Measurements from ENCODE around the gene SVIL.
"Not testable (repeated sequence)": the region's sequence is repeated elsewhere in the genome, so short reads cannot be mapped to it uniquely, and the experiment has no call there.

The SVIL gene

GRCh38 chr10:29600067-29600466, 34.7 kb downstream of the SVIL start:
- no peak for DNase-seq (ENCODE audit: low spot score)

GRCh38 chr10:29598851-29599311, 35.9 kb downstream of the SVIL start:
- DNase-seq (ENCODE audit: low spot score), result peak; percentile 25

- no peak for DNase-seq (ENCODE audit: low spot score)
Observed at GRCh38 chr10:29596826-29597225, 37.9 kb downstream of the SVIL start.

DNA sequence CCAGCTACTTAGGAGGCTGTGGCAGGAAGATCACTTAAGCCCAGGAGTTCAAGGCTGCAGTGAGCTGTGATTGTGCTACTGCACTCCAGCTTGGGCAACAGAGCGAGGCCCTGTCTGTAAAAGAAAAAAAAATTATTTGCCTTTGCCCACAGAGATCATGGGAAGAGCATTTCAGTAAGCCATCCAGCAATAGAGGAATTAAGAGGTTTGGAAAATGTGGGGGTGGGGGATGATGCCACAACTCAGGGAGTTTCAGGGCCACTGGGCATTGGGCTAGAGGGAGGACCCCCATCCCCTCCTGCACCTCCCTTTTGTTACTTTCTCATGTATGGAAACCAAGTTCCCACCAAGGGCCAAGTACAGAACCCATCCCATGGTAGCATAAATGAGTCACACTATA, 38.4 kb downstream of the SVIL start:
- no peak for DNase-seq (ENCODE audit: low spot score)

DNA sequence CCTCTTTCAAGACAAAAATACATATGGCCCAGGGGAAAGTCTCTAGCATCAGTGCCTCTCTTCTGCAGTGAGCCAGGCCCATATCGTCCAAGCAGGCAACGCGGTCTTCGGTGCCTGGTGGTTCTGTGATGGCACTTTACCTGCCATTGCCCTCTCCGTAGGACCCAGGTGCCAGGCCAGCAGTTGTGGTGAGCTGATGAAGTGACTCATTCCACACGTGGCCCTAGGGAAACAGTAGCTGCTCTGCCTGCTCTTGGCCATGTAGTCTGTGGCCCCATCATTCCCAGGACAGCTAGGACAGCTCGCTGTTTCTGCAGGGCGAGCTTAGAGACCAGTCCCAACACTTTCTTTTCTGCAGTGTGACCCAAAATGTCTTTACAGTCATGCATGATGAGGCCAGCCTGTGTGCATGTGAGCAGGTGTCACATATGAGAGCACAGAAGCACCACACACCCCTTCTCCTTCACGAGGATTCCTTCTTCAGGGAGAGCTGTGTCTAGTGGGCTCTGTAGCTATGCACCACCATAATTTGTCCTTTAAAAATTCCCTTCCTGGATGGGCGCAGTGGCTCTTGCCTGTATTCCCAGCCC, 39.0 kb downstream of the SVIL start:
- DNase-seq (ENCODE audit: low spot score), result no peak

GRCh38 chr10:29595146-29595545, 39.6 kb downstream of the SVIL start:
- DNase-seq (ENCODE audit: low spot score), result no peak

GRCh38 chr10:29591651-29591968, 43.2 kb downstream of the SVIL start:
- no peak for DNase-seq (ENCODE audit: low spot score)

GRCh38 chr10:29590915-29591650, 43.7 kb downstream of the SVIL start:
- no peak for DNase-seq (ENCODE audit: low spot score)

DNA sequence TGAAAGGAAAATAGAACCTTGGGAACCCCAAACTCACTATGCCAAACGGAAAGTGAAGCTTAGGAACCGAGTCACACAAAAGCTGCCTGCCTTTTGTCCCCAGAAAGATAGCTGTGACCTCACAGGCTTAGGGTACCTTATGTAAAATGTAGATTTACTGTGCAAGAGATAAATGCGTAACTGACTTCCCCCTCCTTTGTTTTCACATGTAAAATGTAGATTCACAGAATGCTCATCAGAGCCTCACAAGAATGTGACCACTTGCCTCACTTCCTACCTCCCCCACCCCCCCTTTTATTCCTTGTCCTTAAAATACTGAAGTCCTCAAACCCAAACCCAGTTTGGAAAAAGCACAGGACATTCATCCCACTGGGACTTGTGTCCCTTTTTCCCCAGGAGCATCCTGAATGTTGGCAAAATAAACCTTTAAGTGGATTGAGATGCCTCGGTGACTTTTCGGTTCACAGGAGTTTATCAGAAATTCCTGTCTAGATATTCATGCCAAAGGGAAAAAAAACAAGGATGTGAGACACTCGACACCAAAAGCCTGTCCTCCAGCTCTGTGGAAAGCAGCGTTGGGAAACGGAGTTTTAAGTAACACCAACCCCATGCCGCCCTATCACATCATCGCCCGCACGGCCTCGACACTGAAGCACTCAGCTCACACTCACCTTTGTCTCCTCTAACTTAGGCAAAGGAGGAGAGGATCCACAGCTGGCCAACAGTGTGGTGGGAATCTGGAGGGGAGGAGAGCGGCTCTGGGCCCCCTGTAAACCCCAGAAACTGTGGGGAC, 45.9 kb downstream of the SVIL start:
- no peak for DNase-seq (ENCODE audit: low spot score)

DNA sequence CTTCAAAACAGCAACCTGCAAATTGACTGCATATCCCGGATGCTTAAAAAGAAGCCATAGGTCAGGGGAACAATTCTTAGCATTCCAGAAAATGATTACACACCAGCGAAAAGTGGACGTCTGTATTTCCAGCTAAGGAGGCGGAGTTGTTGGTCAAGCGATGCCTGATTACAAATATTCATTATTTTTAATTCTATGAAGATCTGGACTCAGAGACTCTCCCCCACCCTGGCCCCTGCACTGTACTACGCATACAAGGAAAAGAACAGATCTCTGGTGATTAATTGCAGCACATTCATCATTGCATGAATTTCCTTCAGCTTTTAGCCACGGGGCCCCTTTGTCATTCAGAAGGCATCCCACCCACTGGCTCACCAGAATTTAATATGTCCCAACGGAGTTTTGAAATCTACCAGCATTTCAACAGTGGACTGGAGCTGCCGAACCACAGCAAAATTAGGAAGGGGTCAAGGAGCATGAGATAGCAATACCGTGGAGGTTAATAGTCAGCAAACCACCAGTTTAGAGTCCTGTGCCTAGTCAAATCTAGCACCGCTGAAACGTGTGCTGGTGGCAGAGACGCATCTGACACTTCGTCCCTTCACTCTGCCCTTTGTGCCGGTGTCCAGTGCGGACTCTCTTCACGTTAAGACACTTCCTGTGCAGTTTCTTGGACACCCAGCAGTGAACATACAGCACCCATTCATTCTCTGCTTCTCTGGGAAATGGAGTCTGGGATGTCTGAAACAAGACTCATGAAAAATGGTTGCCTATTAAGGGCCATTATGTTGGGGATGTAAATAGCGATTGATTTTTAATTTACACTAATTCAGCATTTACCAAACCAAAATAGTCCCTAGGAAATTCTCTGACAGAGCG, 46.8 kb downstream of the SVIL start:
- DNase-seq (ENCODE audit: low spot score), result not testable (repeated sequence)

GRCh38 chr10:29587102-29587749, 47.5 kb downstream of the SVIL start:
- not testable (repeated sequence) for DNase-seq (ENCODE audit: low spot score)

DNA sequence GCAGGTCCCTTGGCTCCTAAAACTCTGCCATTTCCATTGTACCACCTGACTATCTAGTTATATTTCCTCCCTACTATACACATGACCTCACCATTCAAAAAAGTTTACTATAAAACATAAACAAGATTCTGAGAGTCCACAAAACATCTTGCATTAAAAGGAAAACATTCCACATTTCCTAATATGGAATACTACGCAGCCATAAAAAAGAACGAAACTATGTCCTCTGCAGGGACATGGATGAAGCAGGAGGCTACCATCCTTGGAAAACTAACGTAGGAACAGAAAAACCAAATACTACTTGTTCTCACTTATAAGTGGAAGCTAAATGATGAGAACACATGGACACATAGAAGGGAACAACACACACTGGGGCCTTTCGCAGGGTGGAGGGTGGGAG, 48.3 kb downstream of the SVIL start:
- no peak for DNase-seq (ENCODE audit: low spot score)

DNA sequence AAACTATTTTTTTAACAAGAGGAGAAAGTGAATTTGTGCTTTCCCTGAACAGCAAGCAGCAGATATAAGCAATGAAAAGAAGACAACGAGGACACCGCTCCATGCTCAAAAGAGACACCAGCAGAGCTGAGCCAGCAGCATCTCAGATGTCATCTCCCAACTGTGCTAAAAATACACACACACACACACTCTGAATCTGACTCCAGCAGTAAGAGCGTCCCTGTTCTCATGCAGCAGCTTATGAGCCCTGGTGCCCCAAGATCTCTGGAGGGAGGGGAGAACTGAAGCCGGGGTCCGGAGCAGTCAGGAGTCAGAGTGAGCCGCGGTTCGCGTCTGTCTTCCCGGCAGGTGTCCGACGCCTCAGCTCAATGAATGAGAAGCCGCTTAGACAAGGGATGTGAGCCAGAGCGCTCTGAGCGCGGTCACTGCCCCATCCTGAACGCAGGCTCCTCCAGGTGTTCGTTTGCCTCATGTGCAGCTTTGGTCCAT, 49.2 kb downstream of the SVIL start:
- no peak for DNase-seq (ENCODE audit: low spot score)

GRCh38 chr10:29584436-29584835, 50.3 kb downstream of the SVIL start:
- DNase-seq (ENCODE audit: low spot score), result no peak

DNA sequence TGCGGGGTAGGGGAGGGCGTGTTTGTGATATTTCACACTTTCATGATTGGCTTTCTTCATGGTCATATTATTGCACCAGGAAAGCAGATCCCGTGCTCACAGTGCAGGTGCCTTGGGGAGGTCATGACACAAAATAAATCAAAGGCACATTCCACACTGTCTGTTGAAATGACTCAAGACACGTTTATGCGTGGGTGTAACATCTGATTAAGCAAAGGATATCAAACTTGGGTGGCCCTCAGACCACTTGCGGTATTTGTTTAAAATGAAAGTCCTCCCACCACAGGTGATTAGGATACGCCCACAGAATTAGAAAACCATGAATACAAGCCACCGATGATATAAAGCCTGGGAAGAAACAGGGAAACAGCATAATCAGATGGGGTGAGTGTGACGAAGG, 51.1 kb downstream of the SVIL start:
- DNase-seq (ENCODE audit: low spot score), result no peak

DNA sequence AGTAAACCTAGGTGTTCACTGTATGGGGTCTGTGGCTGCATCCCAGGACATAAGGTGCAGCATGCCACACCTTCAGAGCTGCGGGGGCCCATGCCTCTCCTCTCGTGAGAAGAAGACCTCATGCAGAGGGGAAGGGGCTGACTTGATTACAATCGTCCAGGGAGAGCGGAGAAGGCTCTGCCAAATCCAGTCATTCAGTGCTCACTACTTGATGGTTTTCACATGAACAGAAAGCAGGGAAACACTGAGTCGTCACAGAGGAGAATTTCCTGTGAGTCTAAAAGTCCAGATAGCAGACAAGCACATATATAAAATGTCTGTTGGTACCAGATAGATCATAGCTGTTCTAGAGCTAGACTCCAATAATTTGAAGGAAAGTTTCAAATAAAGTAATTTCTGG, 52.0 kb downstream of the SVIL start:
- DNase-seq (ENCODE audit: low spot score), result not testable (repeated sequence)

DNA sequence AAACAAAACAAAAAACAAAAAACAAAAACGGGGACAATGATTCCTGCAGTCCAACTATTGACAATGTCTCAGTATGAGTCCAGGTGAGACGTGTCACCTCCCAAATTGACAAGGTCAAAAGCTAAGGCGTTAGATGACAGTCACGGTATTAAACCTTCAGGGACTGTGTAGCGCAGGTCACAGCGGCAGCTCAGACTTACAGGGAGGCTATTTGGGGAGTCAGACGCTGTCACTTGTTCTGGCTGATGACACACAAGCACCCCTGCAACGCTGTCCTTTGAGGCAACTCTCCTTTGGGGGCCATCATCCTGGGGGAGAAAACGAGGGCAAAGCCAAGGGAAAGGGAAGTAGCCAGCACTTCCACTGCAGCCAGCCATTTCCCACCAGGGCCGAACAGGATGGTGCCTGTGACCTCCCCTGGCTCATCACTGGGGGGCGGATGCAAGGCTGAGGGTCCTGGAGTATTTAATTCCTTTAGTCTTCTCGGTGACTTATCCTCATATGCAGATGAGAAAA, 55.3 kb downstream of the SVIL start:
- DNase-seq (ENCODE audit: low spot score), result no peak

DNA sequence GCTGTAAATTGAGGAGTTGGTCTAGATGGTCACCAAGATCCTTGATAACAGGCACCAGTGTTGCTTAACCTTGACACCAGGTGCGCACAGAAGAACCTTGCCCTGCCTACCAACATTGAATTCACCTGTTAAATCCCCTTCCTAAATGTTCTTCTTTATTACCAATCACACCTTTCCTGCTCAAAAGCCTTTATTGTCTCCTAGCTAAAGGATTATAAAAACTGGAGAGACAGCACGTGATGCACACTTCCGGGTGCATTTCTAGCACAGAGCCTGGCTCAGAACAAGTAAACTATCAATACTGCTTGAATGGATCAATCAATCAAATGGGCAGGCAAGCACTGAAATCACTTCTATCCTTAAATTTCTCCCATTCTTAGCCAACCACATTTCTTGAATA, 56.3 kb downstream of the SVIL start:
- no peak for DNase-seq (ENCODE audit: low spot score)

DNA sequence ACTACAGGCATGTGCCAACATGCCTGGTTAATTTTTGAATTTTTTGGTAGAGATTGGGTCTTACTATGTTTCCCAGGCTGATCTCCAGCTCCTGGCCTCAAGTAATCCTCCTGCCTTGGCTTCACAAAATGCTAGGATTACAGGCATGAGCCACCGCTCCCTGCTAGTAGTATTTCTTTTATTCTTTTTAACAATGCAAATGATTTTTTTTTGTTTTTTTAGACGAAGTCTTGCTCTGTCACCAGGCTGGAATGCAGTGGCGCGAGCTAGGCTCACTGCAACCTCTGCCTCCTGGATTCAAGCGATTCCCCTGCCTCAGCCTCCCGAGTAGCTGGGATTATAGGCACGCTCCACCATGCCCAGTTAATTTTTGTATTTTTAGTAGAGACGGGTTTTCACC, 58.1 kb downstream of the SVIL start:
- DNase-seq (ENCODE audit: low spot score), result no peak

- DNase-seq (ENCODE audit: low spot score), result no peak
Observed at GRCh38 chr10:29575098-29575455, 59.7 kb downstream of the SVIL start.

Data from pons (tissue), 1 donor.